Choroid plexus epithelial cell (primary cell): ENCODE measurements around the gene CELF2.

Source experiments
- DNase-seq: peaks from one replicate; pipeline ENCODE4 v3.0.0-alpha.2; 2010; ENCODE audit warnings: low read depth
- H3K4me3 ChIP-seq: 2 replicates; pipeline ENCODE4 v1.5.1; 2011; ENCODE audit warnings: low read depth, mild to moderate bottlenecking, control low read depth, low read length, moderate library complexity
- TF ChIP-seq, protein P1 (sequence below): conservative IDR thresholded peaks from 2 replicates; pipeline ENCODE4 v1.5.1; 2011; ENCODE audit warnings: low read depth, mild to moderate bottlenecking, control low read depth, inconsistent platforms, low read length, moderate library complexity

CELF2 gene

DNA sequence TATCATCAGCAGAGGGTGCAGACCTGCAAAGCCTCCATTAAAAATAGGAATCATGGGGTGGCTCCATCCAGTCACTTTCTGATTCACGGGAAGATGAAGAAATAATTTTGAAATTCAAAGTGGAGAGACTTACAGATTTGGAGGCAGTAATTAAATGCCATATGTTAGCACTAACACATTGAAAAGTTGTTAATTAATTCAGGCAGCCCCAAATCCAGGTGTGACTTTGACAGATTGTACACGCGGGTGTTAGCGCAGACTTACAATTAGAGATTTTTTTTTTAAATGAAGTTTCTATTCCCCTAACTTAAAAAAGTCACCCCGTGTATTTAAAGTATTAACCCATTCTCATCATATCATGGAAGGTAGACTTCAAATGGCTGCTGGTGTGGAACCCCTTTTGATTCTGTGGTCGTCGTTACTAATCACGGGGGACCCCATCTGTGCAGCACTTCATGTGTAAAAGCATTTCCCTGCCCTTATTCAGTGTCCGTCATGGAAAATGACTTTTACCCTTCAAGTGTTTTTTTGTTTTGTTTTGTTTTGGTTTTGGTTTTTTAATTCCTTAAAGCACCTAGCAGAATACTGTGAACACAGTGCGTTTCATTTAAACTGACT is 235.8 kb downstream of the CELF2 start:
- no peak overlapping the region for H3K4me3 ChIP-seq
- no peak for DNase-seq
- TF ChIP-seq, protein P1, sequence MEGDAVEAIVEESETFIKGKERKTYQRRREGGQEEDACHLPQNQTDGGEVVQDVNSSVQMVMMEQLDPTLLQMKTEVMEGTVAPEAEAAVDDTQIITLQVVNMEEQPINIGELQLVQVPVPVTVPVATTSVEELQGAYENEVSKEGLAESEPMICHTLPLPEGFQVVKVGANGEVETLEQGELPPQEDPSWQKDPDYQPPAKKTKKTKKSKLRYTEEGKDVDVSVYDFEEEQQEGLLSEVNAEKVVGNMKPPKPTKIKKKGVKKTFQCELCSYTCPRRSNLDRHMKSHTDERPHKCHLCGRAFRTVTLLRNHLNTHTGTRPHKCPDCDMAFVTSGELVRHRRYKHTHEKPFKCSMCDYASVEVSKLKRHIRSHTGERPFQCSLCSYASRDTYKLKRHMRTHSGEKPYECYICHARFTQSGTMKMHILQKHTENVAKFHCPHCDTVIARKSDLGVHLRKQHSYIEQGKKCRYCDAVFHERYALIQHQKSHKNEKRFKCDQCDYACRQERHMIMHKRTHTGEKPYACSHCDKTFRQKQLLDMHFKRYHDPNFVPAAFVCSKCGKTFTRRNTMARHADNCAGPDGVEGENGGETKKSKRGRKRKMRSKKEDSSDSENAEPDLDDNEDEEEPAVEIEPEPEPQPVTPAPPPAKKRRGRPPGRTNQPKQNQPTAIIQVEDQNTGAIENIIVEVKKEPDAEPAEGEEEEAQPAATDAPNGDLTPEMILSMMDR, result no peak

DNA sequence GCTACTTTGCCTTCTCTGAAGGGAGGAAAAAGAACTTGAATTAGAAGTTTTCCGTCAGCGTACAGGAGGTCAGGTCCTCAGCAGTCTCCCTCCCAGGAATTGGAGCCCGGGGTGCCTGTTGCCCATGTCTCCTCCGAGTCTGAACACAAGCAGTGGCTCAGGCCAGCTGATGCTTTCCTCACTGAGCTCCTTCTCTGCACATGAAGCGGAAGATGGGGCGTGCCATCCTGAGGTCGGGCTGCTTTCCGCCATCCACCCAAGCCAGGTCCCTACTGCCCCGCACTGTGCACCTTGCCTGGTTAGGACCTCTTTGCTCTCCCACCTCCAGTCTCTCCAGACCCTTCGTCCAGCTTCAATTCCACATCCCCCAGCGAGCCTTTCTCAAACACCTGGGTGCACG is 237.5 kb downstream of the CELF2 start:
- TF ChIP-seq, protein P1, result no peak
- DNase-seq, result no peak
- no peak overlapping the region for H3K4me3 ChIP-seq

DNA sequence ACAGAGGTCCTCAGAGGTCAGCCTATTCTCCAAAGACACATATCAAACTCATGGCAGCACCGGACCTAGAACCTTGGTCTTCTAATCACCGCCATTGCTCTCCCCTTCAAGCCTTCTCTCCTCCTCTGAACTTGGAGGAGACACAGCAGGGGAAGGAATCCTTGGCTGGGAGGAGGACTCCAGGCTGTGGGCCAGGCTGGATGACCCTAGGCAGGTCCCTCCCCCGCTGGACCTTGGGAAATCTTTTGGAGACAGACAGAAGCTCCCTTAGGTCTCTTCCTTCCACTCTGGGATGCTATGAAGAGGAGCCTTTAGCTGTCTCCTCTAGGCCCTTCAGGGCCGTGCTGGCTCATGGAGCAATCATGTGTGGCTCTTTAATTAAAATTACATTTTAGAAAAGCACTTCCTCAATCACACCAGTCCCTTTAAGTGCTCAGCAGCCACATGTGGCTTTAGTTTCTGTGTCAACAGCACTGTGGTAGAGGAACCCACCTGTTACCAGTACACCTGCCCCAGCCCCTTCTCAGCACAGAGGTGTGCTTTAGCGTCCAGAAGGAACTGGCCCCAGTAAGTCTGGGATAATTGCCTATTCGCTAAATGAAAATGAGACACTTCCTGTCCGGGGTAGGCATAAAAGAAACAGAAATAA is 238.2 kb downstream of the CELF2 start:
- TF ChIP-seq, protein P1, result no peak
- no peak overlapping the region for H3K4me3 ChIP-seq
- no peak for DNase-seq

DNA sequence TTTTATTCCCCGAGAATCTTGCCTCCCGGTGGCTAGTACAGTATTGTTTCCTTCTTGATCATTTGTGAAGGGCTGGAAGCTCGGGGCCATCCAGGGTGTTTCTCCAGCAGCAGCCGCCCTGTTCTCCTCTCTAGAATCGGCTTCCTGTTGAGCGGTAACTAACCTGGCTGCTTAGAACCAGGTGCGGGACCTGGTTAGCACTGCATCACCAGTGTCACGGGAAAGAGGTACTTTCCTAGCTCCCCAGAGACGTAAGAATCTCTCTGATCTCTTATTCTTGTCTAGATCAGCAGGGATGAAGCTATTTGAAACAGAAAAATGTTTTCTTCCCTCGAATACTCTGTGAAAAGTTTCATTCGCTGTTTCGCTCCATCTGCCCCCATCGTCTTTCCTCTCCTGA is 239.2 kb downstream of the CELF2 start:
- H3K4me3 ChIP-seq, result no peak overlapping the region
- TF ChIP-seq, protein P1, result no peak
- DNase-seq, result no peak

DNA sequence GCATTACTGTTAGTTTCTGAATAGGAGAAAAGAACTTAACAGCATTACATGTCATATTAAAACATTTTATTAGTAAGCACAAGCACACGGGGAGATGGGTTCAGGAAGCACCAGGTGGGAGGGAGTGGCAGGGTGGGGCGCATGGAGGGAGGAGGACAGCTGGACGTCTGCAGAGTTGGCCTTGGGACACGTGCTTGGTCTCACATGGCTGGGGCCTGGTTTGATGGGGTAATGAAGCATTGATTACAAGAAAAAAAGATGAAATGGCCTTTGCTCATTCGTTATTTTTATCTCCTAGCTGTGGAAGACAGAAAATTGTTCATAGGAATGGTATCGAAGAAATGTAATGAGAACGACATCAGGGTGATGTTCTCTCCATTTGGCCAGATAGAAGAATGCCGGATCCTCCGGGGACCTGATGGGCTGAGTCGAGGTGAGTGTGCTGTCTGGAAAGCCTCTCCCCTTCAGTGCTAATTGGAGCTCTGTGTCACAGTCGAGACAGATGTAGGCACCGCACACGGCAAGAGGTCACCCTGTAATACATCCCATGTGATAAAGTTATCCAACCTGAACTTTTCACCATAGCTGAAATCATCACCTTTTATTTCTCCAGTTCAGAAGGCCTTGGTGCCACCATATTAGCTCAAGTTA is 239.9 kb downstream of the CELF2 start:
- H3K4me3 ChIP-seq, result no peak overlapping the region
- DNase-seq, result no peak
- TF ChIP-seq, protein P1, result no peak

DNA sequence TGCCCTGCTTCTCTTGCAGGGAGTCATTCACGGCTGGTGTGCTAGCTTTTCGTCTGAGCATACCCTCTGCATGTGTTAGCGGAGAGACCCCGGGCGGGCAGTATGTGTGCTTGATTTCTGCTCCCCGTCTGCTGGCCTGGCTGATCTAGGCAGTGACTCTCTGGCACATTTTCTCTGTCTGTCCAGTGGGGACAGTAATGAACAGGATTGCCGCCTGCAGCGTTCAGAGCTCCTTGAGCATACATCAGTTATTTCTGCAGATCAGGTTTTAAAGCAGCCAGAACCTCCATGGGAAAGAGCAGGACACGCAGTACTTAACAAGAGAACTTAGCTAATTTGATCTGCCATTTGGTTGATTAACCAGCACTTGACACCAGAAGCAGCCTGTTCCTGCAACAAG is 242.5 kb downstream of the CELF2 start:
- H3K4me3 ChIP-seq, result no peak overlapping the region
- DNase-seq, result no peak
- TF ChIP-seq, protein P1, result no peak

DNA sequence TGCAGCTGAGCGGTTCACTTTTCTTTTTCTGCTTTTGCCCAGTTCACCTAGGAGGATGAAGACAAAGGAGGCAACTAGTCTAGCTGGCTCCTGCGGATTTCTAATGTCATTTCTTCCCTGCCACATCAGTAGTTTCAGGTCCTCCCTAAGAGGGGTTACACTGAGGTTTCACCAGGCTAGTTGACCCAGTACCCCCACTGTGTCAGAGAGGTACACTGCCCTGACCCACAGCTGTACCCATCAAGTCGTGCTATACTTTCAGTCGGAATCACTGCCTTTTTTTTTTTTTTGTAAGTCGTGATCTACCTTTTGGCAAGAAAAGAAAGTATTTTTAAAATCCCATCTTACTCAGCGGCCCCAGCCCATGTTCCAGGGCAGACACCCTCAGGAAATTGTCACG is 243.5 kb downstream of the CELF2 start:
- DNase-seq, result no peak
- H3K4me3 ChIP-seq, result no peak overlapping the region
- TF ChIP-seq, protein P1, result no peak
